Activated CD8-positive, alpha-beta memory T cell treated with anti-CD3 and anti-CD28 coated beads, Interleukin-2, amount 50 U/mL, for 24 hours (primary cell): ENCODE measurements around the gene LTF.

Experiments
- DNase-seq: peaks from one replicate; pipeline ENCODE4 v3.0.0-alpha.2; 2020; ENCODE audit errors: extremely low read depth

Gene LTF

DNA sequence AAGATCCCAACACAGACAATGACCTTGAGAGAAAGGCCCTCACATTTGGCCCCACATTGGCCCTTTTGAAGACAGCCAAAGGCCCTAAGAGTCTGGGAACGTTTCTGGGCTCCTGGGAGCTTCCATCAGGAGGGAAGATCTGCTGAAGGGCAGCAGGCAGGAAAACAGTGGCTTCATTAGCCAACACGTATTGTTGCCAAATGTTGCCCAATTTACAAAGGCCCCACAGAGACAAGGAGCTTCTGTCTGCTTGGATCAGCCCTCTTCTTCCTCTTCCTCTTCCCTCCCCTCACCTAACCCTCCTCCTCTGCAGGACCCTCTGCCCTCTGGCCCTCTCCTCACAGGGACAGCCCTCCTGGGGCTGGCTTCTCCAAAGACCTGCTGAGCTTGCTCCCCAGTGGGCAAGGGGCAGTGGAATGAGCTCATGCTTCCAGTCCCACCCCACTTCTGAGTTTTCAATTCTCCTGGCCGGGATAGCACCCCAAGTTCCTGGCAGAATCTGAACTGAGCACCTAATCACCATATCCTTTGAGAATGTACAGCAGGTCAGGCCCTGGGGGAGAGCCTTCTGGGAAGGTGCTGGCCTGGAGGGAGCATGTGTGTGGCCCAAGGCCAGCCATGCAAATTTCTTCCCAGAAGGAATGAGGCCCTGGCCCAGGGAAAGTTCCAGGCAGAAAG is 5.1 kb upstream of the LTF start:
- DNase-seq: no peak

DNA sequence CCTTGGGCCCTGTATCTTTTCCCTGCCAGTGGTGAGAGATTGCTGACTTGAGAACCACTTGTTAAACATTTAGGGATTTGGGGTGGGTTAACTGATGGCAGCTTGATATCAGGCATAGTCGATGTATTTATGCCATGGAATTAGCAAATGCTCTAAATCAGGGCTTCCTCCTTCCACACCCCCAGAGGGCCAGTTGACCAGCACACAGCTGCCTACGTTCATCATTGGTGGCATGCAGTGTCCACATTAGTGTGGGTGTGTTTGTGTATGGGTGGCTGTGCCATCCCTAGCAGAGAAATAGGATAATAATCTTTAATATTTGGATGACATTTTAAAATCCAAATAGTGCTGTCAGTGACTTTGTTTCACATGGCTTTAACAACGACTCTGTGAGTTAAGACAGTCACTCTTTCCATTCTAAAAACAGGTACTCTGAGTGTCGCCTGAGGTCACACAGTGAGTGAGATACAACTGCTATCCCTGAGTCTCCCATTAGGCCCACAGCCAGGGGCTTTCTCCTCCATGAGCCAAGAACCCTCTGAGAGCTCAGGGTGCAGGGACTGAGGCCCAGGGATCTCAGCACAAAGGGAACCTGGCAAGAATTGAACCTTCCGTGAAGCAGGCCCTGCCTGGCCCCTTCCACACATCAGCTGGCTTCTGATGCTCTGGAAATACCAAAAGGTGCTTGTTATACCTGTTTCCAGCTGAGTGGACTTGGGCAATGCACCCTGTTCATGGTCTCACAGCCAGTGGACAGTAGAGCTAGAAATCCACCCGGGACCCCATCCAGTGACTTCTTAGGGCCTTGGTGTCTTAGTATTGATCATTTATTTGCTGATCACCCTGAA is 4.3 kb upstream of the LTF start:
- DNase-seq: no peak

DNA sequence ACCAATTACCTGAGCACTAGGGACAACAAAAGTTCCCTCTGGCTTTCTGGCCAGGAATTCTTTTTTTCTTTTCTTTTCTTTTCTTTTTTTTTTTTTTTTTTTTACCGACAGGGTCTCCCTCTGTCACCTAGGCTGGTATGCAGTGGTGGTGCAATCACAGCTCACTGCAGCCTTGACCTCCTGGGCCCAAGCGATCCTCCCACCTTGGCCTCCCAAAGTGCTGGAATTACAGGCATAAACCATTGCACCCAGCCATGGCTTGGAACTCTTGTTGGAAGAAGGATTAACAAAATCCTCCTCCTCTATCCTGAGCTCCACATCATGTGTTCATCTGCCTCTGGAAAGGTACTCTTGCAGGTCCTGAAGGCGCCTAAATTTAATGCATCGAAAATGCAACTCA is 2.9 kb upstream of the LTF start:
- DNase-seq: no peak

DNA sequence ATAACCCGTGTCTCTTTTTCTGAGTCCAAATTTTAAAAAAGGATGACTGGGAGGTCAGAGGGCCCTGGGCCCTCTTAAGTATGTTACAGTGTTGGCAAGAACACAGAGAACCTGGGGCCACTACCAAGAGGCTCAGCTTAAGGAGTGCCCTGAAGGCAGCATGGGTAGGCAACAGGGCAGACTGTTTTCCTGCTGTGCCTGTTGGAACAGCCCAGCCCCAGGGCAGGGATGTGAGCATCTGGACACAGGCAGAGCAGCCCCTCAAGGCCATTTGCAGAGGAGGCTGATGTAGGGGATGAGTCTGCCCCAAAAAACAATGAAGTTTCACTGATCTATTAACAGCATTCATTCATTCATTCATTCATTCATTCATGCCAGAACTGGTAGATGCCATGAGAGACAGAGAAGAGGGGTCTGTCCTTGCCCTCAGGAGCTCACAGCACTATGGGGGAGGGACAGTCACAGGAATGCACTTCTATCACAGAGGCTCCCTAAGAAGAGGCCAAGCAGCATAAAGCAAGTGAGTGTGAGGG is 2.2 kb upstream of the LTF start:
- no peak for DNase-seq

DNA sequence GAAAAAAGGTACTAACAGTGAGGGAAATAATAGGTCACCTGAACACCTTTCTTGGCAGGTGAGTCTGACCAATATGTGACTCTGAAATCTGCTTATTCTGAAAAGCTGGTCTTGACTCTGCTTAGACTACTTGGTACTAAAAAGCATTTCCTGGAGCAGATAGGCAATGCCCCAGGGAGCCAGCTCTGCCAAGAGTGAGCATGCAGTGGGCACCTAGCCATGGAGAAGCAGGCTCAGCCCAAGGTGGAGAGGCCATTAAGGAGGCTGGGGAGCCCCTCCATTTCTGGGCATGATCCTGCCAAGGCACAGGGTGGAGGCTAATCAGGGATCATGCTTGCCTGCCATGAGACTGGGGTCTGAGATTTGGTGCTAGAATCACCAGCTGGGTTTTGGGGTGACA is 1.6 kb upstream of the LTF start:
- DNase-seq: no peak

DNA sequence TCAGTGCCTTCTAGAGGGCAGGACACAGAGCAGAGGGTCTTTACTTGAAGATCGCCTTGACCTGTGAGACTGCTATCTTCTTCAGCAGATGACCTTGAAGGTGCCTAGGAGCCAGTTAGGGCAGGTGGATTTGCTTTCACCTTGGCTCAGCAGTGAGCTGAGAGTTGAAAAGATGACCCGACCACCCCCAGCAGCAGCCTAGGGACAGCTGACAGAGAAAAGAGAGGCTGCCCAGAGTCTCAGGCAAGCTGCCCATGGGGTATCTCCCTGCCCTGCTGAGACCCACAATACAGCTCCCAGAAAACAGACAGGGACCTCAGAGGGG is 453 bp upstream of the LTF start:
- no peak for DNase-seq

DNA sequence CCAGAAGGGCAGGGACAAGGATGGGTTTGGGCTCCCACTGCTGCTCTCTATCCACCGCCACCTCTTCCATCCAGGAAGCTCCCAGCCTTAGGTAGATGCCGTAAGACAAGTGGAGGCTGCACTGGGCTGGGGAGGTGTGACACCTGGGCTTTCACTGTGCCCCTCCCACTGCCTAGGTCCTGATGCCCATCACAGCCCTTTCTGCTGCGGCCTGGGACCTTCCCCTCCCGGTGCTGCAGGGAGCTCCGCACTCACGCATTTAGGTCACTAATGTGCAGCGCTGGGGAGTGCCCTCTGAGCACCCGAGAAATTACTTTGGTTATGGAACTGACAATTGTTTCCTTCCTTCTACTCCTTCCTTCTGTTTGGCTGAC is 850 bp downstream of the LTF start:
- no peak for DNase-seq

DNA sequence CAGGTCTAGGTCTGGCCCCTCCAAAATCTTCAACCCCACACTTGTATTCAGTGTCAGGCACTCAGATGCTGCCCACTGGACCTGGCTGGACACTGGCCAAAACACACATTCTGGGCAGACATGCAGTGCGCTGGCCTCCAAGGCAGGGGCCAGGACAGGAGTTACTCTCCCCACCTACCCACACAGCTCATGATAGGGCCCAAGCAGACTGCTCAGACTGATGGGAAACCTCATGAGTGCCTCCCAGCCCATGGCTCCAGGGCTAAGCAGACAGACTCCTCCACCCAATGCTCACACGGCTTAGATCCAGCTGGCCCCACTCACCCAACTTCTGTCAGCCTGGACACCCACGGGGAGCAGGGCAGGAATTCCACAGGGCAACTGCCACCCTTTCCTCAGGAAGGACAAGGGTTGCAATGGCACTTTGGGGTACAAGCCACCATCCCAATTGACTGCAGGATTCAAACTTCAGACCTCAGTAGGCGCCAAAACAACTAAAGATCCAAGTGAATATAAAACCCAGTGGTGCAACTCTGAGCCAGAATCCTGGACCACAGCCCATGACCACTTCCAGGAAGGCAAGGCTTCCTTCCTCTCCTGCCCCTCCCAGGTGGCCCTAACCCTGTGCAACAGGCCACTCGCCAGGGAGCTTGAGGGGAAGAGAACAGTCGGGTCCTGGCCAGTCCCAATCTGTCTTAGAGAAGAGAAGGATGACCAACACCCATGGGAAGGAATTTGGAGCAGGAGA is 1.4 kb downstream of the LTF start:
- DNase-seq: no peak

DNA sequence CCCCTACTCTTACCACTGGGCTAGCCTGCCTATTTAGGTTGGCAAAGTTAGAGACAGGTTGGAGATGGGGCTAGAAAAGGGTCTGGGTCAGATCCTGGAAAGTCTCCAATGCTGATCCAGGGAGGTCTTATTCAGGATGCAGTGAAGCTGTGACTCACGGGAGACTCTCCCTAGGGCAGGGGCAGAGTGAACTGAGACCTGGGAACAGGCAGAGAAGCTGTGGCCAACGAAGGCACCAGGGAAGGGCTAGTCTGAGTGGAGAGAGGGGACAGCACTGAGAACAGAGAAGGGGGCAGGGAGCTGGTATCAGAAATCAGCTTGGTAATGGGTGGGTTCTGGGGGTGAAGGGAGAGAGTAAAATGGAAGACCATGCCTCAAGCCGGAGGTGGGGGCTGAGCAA is 2.2 kb downstream of the LTF start:
- no peak for DNase-seq

DNA sequence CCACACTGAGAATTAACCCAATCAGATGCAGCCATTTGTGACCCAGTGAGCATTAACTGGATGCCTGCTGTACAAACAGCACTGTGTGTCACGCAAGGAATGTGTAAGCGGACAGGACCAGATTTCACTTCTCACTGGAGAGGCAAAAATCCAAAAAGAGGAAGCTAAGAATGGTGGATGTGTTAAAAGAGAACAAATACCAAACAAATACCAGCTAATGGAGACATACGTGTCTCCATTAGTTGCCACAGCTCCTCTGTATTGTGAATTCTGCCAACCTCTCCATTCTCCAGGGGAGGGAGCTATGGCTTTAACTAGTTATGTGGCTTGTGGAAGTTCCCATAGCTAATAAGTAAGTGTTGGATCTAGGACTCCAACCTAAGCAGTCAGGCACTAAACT is 2.6 kb downstream of the LTF start:
- no peak for DNase-seq

DNA sequence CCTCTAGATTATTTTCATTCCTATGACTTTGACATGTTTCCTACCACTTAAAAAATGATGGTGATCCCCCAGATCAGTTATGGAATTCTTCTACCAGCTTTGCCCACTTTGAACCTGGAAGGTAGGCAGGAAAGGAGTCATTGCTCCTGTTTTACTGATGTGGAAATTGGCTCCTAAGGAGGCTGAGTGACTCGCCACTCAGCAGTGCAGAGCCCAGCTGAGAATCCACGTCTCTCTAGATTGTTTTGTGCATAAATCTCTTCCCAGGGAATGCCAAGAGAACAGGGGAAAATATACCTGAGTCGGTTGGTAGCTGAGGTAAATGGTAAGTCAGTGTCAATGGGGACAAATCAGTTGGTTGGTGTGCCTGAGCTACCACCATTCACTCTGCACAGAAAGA is 4.7 kb downstream of the LTF start:
- no peak for DNase-seq

DNA sequence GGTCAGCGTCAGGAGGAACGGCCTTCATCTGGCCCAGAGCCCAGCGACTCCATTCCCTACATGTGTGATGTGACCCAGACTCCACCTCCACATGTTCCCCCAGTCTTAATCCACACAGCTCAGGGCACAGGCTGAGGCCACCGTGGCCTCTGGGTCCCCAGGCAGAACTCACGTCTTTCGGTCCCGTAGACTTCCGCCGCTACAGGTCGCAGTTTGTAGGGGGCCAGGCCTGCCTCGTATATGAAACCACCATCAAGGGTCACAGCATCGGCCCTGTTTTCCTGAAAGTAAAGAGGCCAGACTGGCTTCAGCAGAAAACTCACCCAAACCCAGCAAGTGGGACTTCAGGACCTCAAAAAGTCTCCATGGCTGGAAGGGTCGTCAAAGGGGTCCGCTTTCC is 8.6 kb downstream of the LTF start:
- no peak for DNase-seq

DNA sequence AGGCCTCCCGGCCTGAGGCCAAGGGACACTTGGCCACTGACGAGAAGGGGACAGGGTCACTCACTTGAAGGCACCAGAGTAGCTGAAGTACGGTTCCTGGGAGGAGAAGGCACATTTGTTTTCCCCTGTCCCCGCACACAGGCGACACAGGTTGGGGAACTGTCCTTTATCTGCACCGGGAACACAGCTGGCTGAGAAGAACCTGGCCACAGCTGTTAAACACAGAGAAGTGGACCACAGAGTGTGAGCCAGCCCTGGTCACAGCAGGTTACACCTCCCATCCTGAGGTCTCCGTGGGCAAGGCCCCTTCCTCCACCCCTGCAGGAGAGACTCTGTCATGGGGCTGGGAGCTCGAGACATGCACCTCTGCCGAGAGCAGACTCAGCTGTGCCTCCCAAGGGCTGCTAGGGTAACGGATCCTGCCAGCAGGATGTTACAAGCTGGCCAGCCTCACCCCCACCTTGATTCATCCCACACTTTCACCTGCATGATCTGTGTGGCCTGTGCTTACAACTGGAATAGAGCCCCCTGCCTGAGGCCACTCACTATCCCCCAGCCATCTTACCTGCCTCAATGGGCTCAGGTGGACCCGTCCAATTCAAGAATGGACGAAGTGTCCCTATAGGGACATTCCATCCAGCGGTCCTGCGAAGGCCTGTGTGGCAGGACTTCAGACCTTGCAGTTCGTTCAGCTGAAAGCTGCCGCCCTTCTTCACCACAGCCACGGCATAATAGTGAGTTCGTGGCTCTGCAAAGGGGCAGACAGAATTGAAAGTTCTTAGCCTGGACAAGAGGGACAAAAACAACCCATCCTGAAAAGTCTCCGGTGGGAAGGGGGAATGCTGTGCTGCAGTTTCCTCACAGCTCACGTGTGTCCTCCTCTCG is 9.2 kb downstream of the LTF start:
- DNase-seq: no peak

DNA sequence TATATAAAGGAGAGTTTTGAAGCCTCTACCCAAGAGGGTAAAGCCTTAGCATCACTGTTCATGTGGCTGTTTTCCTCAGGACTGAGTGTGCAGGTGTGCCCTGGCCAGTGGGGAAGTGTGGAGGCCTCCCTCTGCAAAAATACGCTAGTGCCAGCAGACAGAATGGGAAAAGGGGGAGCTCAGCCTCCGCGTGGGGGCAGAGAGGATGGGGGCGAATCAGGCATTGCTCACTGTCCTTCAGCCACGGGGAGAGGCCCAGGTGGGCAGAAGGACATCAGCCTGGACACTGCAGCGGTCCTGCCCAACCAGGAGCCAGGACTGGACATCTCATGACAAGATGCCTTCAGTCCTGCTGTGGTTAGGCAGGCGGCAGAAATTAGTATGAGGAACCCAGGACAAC is 10.1 kb downstream of the LTF start:
- DNase-seq: no peak

DNA sequence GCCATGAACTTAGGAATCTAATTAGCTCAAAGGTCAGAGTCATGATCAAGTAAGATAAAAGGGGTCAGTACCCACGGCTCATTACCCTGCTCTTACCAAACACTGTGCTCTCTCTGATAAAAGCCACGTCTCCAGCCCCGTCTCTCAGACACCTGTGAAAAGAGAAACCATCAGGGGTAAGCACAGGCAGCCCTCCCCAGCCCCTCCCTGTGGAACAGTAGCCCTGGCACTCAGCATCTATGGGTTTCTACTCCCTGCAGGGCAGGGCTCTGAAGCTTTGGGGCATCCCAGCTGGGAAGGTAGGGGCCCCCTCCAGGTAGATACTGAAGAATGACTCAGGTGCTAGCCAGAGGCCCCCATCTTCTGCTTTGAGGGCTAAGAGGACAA is 10.5 kb downstream of the LTF start:
- DNase-seq: no peak

DNA sequence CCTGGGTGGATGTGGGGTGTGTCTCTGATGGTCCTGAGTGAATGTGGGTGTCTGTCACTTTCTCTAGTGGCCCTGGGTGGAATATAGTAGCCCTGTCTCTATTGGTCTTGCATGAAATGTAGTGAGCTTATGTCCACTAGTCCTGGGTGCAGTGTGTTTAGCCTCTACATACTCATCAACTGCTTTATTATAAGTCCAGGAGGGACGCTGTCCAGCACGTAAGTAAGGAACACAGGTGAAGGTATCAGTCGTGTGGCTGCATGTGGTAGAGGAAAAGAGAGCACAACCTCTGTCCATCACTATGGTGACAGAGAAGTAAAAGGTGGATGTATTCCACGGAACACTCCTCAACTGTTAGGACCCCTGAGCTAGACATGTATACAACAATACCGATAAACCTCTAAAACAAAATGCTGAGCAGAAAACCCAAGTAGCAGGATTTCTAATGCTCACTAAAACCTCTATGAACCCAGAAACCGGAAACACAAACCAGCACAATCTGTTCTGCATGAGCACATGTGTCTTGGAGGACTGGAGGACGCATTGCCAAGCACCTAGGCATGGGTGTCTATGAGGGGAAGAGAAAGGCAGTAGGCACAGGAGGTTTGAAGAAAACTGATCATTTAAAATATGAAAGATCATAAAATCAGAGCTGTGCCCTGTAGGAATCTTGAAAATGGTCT is 11.0 kb downstream of the LTF start:
- no peak for DNase-seq

DNA sequence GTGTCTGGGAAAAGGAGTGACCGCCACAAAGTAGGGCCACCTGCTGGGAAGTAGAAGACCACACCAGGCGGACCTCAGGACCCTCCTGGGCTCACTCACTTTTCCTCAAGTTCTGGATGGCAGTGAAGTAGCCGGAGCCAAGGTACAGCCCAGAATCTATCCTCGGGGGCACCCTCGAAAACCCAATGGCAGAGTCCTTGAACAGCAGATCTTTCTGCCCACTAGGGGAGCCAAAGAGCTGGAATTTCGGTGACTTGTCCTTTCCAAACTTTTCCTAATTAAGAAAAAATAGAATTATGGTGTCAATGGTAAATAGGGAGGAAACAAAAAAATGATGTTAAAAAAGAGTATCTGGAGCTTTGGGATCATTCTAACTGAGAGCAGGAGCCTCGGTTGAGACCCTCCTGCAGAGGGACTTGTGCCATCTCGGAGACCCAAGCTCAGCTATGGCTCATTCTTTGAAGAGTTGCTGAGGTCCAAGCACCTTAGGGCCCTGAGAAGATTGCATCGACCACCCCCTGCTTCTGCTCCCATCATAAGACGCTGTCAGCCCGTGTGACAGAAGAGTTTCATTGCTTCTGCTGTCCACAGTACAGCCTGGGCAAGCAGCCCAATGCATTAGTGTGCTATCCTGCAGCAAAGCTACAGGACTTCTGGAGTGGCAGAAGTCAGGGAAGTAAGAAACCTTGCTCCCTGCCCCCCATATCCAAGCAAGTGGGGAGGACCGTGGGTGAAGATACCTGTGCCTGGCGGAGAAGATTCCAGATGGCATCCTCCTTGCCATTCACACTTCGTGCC is 14.8 kb downstream of the LTF start:
- DNase-seq: no peak

DNA sequence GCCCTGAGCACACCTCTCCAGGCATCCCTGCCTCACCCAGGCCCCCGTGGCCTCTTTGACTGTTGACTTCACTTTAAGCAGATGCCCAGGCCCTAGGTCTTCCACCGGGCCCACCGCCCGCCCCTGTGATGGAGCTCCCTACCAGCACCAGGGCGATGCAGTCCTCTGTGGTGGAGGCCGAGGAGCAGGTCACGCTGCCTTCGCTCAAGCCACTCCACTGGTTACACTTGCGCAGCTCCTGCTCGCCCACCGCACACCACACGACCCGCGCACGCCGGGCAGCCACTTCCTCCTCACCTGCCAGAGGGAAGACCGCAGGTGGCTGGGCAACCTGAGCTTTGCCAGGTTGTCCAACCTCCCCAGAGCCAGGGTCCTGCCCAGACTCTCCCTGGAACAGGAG is 16.0 kb downstream of the LTF start:
- no peak for DNase-seq

DNA sequence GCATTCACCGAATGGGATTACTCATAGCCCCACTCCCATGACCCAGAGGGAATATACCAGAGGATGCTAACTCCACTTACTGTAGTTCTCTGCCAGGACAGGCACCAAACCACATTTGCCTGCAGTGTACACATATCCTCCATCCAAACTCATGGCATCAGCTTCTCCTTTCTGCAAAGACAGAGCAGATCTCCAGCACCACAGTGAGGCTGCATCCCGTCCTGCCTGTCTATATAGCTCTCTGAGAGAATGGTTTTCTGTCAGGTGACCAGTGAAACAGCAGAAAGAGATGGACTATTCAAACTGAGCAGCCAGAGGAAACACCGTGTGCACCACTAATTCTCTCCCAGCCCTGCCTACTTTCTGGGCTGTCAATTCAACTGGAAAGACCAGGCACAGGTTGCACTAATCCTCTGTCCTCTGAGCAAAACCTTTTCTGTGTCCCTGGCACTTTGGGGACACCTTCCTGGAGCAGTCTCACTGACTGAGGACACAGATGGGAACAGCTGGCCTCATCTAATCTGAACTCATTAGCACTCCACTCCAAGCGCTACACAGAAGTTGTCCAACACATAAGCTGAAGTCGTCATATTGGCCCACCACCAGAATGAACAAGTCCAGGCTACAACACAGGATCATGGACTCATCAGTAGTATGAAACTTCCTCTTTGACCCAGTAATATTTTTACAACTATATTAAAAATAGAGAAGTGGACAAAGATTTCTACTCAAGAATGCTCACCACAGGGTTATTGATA is 17.3 kb downstream of the LTF start:
- no peak for DNase-seq
